CD4-positive, alpha-beta T cell treated with Interleukin-4 for 1 hour (primary cell): Measurements from ENCODE around the gene RHBDD2.
"Not testable (repeated sequence)": the region's sequence is repeated elsewhere in the genome, so short reads cannot be mapped to it uniquely, and the experiment has no call there.

ENCODE experiments used
- DNase-seq, 2 donors: peaks; one replicate each; pipeline ENCODE4 v3.0.0-alpha.2; 2020 to 2022

Gene RHBDD2

GRCh38 chr7:75866489-75867389 is 12.1 kb upstream of the RHBDD2 start:
- peak; percentile 58 to 61 for DNase-seq

- no peak for DNase-seq
These were observed 11.5 kb upstream of the RHBDD2 start for GRCh38 chr7:75867390-75867717.

GRCh38 chr7:75868153-75868552 is 10.7 kb upstream of the RHBDD2 start:
- no peak for DNase-seq

GRCh38 chr7:75869776-75870379 is 9.0 kb upstream of the RHBDD2 start:
- DNase-seq: no peak

- DNase-seq: no peak
These were observed 8.2 kb upstream of the RHBDD2 start for GRCh38 chr7:75870557-75871161.

- no peak for DNase-seq
These were observed 6.6 kb upstream of the RHBDD2 start for GRCh38 chr7:75872073-75872782.

- DNase-seq: not testable (repeated sequence)
These were observed 4.7 kb upstream of the RHBDD2 start for GRCh38 chr7:75874180-75874579.

- no peak for DNase-seq
These were observed 3.4 kb upstream of the RHBDD2 start for GRCh38 chr7:75875113-75876080.

- peak in 1 of 2 donors; percentile 59 for DNase-seq
These were observed 2.5 kb upstream of the RHBDD2 start for GRCh38 chr7:75876126-75876881.

GRCh38 chr7:75878312-75878768 is 494 bp upstream of the RHBDD2 start:
- no peak for DNase-seq

GRCh38 chr7:75879771-75880184 is 944 bp downstream of the RHBDD2 start:
- peak; percentile 55 to 74 for DNase-seq

- DNase-seq: no peak
These were observed 1.4 kb downstream of the RHBDD2 start for GRCh38 chr7:75880242-75880641.

- DNase-seq: no peak
These were observed 2.7 kb downstream of the RHBDD2 start for GRCh38 chr7:75881436-75882095.

- not testable (repeated sequence) for DNase-seq
These were observed 4.5 kb downstream of the RHBDD2 start for GRCh38 chr7:75883265-75883824.

- DNase-seq: no peak
These were observed 5.6 kb downstream of the RHBDD2 start for GRCh38 chr7:75884476-75884875.

- DNase-seq: no peak
These were observed 6.2 kb downstream of the RHBDD2 start for GRCh38 chr7:75885036-75885435.

GRCh38 chr7:75887669-75888369 is 9.0 kb downstream of the RHBDD2 start:
- no peak for DNase-seq

GRCh38 chr7:75888464-75889222 is 9.8 kb downstream of the RHBDD2 start:
- DNase-seq: no peak
